Stimulated activated CD4-positive, alpha-beta T cell treated with anti-CD3 and anti-CD28 coated beads, Interleukin-12 subunit alpha, Interleukin-12 subunit beta, amount 100 ng/mL, for 48 hours (primary cell): Measurements from ENCODE around the gene KLHL34.

ENCODE experiments used
- DNase-seq, 3 donors: peaks; one replicate each; pipeline ENCODE4 v3.0.0-alpha.2; 2020; ENCODE audit warnings: low read depth in 2 of 3, low spot score in 1 of 3

Gene KLHL34, protein sequence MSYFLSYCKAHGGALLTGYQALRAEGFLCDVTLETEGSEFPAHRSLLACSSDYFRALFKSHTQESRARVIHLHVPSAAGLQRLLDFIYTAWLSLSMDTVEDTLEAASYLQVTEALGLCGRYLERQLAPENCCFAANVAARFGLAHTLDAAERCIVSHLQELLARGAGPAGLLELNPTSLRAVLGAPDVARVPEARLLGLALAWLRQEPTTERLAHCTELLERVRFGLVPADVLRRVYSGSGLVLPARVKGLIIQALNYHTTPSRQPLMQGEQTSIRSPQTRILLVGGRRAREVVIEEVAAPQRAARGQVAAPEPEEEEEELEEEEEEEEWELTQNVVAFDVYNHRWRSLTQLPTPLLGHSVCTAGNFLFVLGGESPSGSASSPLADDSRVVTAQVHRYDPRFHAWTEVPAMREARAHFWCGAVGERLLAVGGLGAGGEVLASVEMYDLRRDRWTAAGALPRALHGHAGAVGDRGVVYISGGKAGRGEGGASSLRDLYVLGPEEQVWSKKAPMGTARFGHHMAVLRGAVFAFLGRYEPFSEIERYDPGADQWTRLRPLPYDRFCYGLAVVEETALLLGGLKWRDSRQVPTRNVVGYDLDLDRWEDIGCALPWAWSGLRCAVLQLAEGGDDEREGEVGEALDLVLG

DNA sequence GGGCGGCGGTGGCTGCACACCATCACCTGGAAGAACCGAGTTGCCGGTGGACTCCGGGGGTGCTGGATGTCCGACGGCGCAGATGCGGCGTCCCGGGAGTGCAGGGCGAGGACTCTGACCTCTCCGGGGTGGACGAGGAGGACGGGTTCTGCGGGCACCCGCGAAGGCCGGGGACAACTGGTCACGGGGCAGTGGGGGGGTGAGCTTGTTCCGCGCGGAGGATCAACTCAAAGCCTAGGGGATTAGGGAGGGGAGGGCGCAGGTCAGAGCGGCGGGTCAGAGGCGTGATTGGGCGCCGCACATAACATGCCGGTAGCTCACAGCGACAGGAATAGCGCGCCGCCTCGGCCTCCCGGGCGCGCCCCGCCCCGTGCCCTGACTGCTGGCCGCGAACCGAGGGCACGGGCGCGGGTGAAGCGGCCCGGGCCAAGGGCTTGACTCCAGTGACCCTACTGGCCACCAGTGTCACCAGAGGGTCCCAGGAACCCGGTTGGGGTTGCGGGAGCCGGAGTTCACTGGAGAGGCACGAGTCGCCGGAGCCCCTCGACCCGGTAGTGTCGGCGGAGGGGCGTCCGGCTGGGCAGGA is at the start of gene KLHL34:
Gene KLHL34 (minus strand): TSS at position 179 of the 586 bp plus-strand sequence. CDS start 542 bp downstream, outside the sequence.
- DNase-seq, result no peak

DNA sequence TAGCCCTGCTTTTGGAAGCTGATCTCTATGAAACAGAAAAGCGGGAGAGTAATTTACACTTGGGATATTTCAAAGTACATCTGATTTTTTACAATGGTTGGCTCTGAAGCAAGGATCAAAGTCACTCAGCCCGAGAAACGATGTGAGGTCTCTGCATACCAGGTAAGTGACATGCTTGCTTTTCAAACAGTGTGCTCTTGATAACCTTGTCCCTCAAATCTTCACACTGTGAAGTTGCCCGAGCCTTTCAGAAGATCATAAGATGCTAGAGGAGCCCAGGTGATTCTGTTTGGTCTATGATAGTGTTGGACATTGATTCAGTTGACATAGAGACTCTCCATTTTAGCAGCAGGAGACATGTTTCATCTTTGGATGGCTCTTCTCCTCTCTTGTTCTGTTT is 47.1 kb upstream of the KLHL34 start:
- no peak for DNase-seq

DNA sequence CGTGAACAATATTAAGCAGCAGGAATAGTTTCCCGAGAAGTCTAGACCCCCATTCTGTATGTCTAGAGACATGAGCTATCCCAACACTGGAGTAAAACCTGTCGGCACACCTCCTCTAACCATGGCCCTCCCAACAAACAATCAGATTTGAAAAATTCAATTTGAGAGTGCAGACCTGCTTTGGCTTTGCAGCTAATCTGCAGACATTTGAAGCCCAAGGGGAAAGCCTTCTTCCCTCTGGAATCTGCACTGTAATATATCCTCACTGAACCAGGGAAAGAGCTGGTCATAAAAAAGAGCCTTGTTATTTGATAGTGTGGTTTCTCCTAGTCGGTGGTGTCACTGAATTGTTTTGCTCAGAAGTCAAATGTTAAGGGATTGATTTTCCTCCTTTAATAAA is 44.6 kb upstream of the KLHL34 start:
- DNase-seq, result no peak

DNA sequence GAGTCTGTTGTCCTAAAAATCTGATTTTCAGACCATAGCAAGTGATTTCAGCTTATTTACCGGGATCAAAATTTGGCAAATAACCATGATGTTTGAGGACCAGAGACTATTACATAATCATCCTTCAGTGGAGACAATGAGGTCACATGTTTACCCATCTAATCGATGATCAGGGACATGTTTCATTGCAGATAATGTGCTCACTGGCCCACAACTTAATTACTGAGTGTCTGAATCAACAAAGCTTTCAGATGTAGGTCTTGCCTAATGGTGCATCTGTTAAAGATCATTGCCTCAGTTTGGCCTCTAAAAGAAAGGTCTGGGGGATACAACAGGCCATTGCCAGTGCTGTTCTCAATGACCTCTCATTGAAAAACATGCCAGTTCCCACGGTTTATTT is 42.8 kb upstream of the KLHL34 start:
- DNase-seq, result no peak

DNA sequence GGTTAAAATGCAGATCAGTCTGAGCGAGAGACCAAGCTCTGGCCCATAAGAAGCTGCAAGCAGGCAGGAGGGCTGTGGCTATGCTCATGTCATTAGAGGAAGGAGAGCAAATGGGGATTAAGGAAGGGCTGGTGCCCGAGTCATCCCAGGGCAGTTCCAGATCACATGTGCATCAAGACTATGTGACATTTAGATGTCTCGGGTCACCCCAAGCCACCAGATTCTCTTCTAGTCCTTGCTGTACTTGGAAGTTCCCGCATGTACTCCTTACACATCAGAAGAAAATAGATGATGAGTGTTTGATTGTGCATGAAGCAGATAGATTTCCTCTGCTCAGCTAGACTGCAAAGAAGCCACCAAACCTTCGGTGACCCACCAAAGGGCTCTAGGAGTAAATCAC is 42.1 kb upstream of the KLHL34 start:
- no peak for DNase-seq

DNA sequence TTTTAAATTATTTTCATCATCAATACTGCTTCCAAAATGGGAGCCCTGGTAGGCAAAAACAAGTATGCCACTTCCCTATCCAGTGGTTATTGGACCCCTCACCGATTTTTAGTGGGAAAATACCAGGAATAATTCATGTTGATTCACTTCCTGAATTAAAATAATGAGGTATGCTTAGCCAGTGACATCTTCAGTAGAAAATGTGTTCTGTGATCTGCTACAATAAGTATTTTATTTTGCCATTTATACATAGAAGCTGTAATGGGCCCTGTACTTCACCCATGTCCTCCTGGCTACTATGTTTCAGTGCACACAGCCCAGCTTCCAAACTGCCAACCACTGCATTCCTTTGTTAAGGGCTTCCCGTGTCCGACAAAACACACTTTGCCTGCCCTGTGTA is 41.0 kb upstream of the KLHL34 start:
- DNase-seq, result no peak

DNA sequence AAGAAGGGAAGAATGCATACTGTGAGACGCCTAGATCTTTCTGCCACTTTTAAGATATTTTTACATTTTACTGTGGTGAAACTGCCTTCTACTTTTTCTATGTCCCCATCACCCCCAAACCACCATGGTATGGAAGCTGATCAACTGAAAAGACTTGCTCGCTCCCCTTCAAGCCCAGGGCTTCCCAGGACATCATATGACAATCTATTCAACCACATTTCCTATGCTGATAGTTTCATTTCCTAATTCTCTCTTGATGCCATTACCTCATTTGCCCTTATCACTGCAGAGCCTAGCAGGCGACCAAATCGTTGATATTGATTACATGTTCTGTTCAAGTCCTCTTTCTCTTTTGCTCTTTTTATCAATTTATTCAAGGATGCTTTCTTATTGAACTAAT is 40.1 kb upstream of the KLHL34 start:
- DNase-seq, result no peak

DNA sequence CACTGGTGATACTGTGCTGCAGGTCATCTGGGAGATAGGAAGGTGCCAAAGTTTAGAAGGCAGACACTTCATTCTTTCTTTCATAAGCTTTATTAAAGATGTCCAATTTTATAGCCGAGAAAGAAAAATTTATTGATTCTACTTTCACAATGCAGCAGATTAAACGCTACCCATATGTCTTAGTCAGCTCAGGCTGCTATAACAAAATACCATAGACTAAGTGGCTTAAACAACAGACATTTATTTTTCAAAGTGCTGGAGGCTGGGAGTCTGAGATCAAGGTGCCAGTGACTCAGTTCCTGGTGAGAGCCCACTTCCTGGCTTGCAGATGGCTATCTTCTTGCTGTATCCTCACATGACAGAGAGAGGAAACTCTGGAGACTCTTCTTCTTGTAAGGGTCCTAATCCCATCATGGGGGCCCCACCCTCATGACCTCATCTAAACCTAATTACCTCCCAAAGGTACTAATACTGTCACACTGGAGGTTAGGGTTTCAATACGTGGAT is 33.4 kb upstream of the KLHL34 start:
- no peak for DNase-seq

DNA sequence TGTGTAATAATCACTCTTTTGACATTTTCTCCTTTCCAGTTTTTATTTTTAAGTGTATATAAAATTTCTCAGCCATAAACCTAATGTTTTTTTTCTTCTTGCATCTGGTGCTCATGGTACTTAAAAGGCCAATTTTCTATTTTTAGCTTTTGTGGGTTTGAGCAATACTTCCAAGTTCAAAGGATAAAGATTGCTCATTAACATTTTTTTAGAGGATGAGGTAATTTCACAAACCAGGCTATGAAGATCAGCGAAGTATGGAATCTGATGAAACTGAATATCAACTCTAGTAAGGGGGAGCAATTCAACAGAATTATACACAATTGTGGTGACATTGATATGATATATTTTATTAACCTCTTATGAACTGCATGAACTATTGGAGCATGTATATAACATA is 25.8 kb upstream of the KLHL34 start:
- DNase-seq, result no peak

DNA sequence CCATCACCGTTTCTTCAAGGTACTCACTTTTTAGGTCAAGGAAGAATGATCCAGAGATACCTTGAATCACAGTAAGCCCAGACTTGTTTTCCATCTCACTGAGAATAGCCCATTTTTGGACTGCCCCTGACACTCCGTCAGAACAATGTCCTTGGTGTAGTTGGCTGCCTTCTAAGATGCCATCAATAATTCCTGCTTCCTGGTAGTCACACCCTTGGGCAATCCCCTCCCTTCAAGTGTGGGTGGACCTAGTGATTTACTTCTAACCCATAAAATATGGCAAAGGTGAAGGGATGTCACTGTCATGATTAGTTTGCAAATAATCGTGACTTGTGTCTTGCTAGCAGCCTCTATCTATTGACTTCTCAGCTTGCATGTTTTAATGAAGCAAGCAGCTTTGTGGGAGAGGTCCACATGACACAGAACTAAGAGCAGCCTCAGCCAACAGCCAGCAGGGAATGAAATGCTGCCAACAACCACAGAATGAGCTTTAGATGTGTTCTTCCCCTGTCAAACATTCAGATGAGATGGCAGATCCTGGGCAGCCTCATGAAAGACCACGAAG is 20.0 kb upstream of the KLHL34 start:
- no peak for DNase-seq

DNA sequence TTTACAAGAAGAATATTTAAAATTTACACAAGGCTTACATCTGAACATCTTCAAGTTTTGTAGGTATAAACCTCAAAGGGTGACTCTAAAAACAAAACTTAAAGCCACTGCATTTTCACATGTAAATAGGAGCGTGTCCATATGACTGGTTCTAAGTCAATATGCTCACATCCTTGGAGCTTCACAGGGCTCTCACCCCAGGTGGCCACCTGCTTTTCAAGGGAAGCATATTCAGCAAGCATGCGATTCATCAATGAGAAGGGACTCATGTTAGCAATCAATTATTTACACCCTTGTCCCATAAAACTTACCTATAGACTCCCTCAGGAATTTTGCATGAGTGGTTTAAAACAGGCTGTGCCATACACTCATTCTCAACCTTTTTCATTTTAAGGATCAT is 17.8 kb upstream of the KLHL34 start:
- no peak for DNase-seq

DNA sequence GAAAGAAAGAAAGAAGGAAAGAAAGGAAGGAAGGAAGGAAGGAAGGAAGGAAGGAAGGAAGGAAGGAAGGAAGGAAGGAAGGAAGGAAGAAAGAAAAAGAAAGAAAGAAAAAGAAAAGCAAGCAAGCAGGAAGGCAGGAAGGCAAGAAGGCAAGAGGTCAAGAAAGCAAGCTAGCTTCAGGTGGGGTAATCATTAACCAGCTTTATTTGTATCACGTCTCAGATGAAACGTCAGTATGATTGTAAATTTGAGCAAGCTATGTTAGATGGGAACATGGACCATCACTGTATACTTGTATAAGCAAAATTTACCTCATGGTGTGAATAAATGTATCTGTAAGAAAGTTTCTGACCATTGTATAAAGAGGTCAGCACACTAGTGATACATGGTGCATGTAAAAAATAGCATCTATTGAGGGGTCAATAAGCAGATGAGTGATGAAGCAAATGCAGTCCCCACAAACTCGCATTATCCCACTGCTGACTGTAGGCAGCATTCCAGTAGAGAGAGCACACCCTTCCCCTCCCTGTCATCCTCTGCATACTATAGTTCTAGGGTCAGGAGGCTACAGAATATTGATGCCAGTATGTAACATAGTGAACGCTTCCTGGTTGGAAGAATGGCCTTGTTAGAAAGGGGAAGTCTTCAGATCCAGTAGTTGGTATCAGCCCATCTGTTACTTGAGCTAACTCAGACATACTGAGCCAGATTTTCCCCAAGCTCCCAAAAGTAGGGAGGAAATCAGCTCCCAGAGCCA is 16.5 kb upstream of the KLHL34 start:
- no peak for DNase-seq

DNA sequence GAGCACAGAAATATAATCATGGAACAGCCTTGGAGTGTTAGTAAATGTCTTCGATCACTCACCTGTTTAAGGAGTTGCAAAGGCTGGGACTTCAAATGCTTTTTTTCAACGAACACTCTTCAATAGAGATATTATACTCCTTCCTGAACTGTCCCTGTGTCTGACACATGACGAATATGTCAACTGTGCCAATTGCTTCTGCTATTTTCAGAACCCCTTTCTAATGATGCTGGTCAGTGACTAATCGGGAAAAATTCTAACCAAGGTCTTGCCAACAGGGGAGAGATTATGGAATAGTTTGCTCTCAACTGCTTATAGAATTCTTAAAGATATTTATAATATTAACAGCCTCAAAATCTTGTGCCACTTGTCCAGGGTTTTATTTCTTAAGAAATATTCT is 8.5 kb upstream of the KLHL34 start:
- DNase-seq, result no peak

DNA sequence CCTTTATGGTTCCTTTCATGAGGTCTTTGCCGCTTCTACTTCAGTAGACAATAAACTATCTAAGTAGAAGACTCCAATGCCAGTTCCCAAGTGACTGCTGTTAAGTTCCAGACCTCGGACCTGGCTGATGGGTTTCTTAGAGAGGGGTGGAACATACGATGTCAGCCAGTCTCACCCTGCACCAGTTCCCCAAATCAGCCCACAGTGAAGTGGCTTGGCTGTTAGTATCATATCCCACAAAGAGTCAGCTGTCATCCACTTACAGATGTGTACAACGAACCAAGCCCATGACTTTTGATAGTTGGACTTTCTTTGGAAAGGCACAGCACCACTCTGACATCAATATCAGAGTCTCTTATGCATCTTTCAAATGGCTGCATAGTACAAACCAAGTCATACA is 8.1 kb upstream of the KLHL34 start:
- no peak for DNase-seq

DNA sequence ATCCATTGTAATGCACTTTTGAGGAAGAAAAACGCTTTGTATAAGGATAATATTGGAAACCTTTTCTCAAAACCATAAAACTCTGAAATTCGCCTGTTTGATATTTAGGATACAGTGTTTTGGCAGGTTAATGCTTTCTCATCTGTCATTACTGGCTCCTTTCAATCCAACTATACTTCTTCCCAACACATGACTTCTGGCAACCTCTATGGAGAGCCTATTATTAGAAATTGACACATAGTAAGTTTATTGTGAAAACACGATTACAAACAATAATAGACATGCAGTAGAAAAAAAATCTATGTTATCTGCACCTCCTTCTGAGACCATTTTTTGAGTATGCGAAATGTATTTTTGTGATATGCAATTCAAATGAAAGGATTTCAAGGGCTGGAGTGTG is 4.6 kb upstream of the KLHL34 start:
- no peak for DNase-seq

DNA sequence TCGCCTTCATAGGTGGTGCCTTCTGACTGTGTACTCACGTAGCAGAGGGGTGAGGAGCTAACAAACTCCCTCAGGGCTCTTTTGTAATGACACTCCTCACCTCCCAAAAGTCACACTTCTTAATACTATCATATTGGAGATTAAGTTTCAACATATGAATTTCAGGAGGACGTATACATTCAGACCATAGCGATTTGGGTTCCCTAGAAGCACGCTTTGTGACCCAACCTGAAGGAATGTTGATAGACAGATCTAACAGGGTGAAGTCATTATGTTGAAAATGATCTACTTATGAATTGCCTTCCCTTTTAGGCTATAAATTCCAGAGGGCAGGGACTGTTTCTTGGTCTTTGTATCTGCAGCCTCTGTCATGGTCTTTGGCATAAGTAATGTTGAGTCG is 3.2 kb upstream of the KLHL34 start:
- DNase-seq, result no peak

DNA sequence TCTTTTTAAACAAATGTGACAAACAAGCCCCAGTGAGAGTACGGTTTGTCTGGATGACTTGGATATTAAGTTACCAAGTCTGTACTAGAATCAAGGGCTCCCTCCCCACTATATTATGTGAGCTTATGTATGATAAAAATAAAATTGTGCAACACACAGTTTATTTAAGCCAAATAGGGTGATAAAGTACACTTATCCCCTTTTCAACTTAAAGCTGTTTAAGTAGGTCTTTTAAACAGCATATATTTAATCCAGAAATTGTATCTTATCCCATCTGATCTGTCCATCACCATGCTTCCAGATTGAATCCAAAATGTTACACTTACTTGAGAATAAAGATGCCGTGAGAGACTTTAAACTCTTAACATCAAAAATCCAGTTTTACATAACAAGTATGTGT is 2.0 kb upstream of the KLHL34 start:
- DNase-seq, result no peak

DNA sequence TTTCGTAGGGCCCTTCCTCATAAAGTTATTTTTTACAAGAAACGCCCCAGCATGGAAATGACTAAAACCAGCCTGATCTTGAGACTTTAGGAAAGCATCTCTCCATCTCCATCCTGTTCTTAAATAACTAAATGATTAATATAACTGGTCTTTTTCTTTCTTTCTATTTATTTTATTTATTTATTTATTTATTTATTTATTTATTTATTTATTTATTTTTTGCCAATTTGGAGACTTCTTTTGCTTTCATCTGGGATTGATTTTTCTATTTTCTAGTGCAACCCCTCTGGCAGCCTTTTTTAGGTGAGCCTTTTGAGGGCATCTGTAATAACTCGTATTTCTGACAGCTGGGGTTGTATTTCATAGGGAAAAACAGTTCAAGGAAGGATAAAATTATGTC is 1.2 kb upstream of the KLHL34 start:
- DNase-seq, result no peak

DNA sequence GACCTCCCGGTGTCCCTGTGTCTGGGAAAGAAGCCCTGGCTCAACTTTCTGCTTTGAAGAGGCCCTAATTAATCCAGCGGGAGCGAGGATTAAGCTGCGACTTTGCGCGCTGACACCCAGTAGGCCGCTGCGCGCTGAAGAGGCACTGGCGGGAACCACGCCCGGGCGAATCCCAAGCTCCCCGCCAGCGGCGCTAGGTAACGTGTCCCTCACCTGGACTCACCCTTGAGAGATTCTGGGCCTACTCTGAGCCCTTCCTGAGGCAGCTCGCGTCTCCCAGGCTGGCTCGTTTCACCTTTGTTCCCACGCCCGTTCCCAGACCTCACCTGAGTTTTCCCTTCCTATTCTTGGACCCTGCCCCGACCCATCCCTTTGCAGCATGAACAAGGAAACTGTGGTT is 616 bp upstream of the KLHL34 start:
- peak in 1 of 3 donors; percentile 6 for DNase-seq

DNA sequence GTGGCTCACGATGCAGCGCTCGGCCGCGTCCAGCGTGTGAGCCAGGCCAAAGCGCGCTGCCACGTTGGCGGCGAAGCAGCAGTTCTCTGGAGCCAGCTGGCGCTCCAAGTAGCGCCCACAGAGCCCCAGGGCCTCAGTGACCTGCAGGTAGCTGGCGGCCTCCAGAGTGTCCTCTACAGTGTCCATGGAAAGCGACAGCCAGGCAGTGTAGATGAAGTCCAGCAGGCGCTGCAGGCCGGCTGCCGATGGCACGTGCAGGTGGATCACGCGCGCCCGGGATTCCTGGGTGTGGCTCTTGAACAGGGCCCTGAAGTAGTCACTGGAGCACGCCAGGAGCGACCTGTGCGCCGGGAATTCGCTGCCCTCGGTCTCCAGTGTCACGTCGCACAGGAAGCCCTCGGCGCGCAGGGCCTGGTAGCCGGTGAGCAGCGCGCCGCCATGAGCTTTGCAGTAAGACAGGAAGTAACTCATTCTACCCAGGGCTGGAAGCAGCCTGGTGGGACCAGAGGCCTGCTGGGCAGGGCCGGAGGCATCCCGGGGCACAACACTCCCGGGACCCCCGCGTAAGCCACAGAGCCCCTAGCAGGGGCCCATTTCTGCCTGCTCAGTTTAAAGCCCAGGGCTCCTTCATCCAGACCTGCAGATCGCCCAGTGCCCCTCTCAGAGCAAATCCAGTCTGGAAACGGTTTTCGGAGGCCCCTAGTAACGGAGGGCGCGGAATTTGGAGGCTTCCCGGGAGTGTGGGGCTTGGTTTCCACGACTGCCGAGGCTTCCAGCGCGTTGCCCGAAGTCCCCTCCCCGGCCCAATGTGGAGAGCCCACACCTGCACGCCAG is 595 bp downstream of the KLHL34 start:
- DNase-seq, result no peak
